MM.1S (cell line): ENCODE results near the gene PRRT3.

ENCODE experiments used
- CTCF ChIP-seq: fragments of 300-600 bp; sonication (generic); IDR thresholded peaks from 2 replicates; pipeline ENCODE4 v1.5.1; 2016; ENCODE audit warnings: antibody characterized with exemption, low read length, mixed read lengths
- EZH2 ChIP-seq: fragments of 300-600 bp; sonication (generic); optimal IDR thresholded peaks from 2 replicates; pipeline ENCODE3; 2017; ENCODE audit warnings: low read depth, mild to moderate bottlenecking, antibody characterized with exemption, low read length, mixed read lengths
- EZH2phosphoT487 ChIP-seq: fragments of 300-600 bp; sonication (generic); IDR thresholded peaks from 2 replicates; pipeline ENCODE4 v1.6.1; 2018; ENCODE audit warnings: antibody characterized with exemption, low read length

DNA sequence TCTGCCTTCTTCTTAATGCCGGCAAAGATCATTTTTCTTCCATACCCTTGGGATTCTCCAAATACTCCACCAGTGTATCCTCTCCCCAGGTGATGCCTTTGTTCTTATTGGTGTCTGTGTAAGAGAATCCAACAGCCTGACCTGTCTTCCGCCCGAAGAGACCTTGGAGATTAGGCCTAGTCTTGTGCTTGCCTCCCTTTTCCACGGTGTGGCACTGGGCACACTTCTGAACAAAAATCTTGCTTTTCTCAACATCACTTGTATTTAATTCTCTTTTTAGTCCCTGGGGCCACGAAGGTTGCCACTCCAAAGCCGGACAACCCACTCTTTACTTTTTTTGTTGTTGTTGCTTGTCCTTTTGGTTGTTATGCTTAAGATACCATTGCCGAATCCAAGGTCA is 48.5 kb upstream of the PRRT3 start:
- TF ChIP-seq CTCF = no peak
- TF ChIP-seq EZH2phosphoT487 = no peak
- TF ChIP-seq EZH2 = no peak
